Brain microvascular endothelial cell (primary cell): ENCODE data around the gene UBE3B.

Experiments
- DNase-seq: peaks from one replicate; pipeline ENCODE4 v3.0.0-alpha.2; 2020
- H3K27ac ChIP-seq: fragments of 250-450 bp; sonication (Bioruptor Pico); 2 replicates; pipeline ENCODE4 v1.5.1; 2020; ENCODE audit warnings: mild to moderate bottlenecking, moderate library complexity
- H3K27me3 ChIP-seq: fragments of 250-450 bp; sonication (Bioruptor Pico); replicated peaks from 2 replicates; pipeline ENCODE4 v1.5.1; 2020; ENCODE audit warnings: mild to moderate bottlenecking
- H3K36me3 ChIP-seq: fragments of 250-450 bp; sonication (Bioruptor Pico); replicated peaks from 2 replicates; pipeline ENCODE4 v1.5.1; 2020; ENCODE audit warnings: mild to moderate bottlenecking
- H3K4me3 ChIP-seq: 2 replicates; pipeline ENCODE4 v1.5.1; 2011; ENCODE audit warnings: low read depth, mild to moderate bottlenecking, control low read depth, low read length, moderate library complexity
- CTCF ChIP-seq: IDR thresholded peaks from 2 replicates; pipeline ENCODE4 v1.5.1; 2011; ENCODE audit warnings: low read depth, mild to moderate bottlenecking, moderate library complexity, low read length, control low read depth, inconsistent platforms; ENCODE audit errors: missing control alignments
- in situ Hi-C: cut with HindIII; loops from 2 replicates; pipeline ENCODE4 v1.10.0; 2017; ENCODE audit warnings: low sequenced_read_pairs, low pct_ligation_motif_present

The UBE3B gene

GRCh38 chr12:109559200-109559505 lies 81.7 kb downstream of the UBE3B start:
- H3K4me3 ChIP-seq: no peak overlapping the region
- H3K27me3 ChIP-seq: peaks cover 3% of the 10 kb centered on the region
- H3K36me3 ChIP-seq: no peaks in the 10 kb centered on the region
- DNase-seq: no peak
- in situ Hi-C loops: no loop called here
- no peak for TF ChIP-seq CTCF
- H3K27ac ChIP-seq: no peak overlapping the region

GRCh38 chr12:109559601-109560000 lies 82.2 kb downstream of the UBE3B start:
- peaks cover 1% of the 10 kb centered on the region for H3K36me3 ChIP-seq
- TF ChIP-seq CTCF: no peak
- H3K27ac ChIP-seq: no peak overlapping the region
- peaks cover 3% of the 10 kb centered on the region for H3K27me3 ChIP-seq
- in situ Hi-C loops: no loop called here
- no peak overlapping the region for H3K4me3 ChIP-seq
- DNase-seq: no peak

GRCh38 chr12:109560867-109561710 lies 83.7 kb downstream of the UBE3B start:
- Histone ChIP-seq H3K36me3 (peaks cover 2% of the 10 kb centered on the region), H3K27me3 (no peaks in the 10 kb centered on the region), H3K4me3 (no peak overlapping the region), H3K27ac (no peak overlapping the region)
- no peak for TF ChIP-seq CTCF
- in situ Hi-C loops: no loop called here
- DNase-seq: no peak

GRCh38 chr12:109561711-109562030 lies 84.2 kb downstream of the UBE3B start:
- no peak for DNase-seq
- H3K27ac ChIP-seq: no peak overlapping the region
- H3K36me3 ChIP-seq: peaks cover 2% of the 10 kb centered on the region
- no peak for TF ChIP-seq CTCF
- H3K27me3 ChIP-seq: no peaks in the 10 kb centered on the region
- in situ Hi-C loops: no loop called here
- no peak overlapping the region for H3K4me3 ChIP-seq

- TF ChIP-seq CTCF: no peak
- no peak overlapping the region for H3K4me3 ChIP-seq
- no peak for DNase-seq
- in situ Hi-C loops: no loop called here
- peaks cover 2% of the 10 kb centered on the region for H3K36me3 ChIP-seq
- no peaks in the 10 kb centered on the region for H3K27me3 ChIP-seq
- no peak overlapping the region for H3K27ac ChIP-seq
Observed at GRCh38 chr12:109562871-109563270, 85.4 kb downstream of the UBE3B start.
